Subcutaneous adipose tissue (tissue), 4 donors: ENCODE data around the gene RHOV. TPM values are rescaled to one million over a fixed set of nuclear protein-coding genes. Genes with fewer than 3 reads are reported as not detected.

ENCODE experiments used
- CTCF ChIP-seq: fragments of 450-650 bp; IDR thresholded peaks from one replicate; pipeline ENCODE4 v1.5.1; 2016; ENCODE audit warnings: low read depth, mild to moderate bottlenecking, control low read depth, antibody characterized with exemption, moderate library complexity
- total RNA-seq, 4 donors: library from RNA; depleted of rRNA; stranded (reverse); fragments of >200 nt; gene quantifications; one replicate each; pipeline ENCODE4 v1.1.0, GENCODE V29; 2016

RHOV gene
- total RNA-seq, 4 donors from 2014 or later, result not detected

GRCh38 chr15:40845036-40845435 lies 29.0 kb downstream of the RHOV start:
- no peak for TF ChIP-seq CTCF

- no peak for TF ChIP-seq CTCF
Measured at GRCh38 chr15:40844696-40845030, 29.4 kb downstream of the RHOV start.

GRCh38 chr15:40843885-40844695 lies 29.9 kb downstream of the RHOV start, which contains the start of gene SPINT1:
TSS of gene SPINT1 (plus strand) at chr15:40844048. CDS start at chr15:40844555, 507 bp downstream.
- TF ChIP-seq CTCF, result no peak

- TF ChIP-seq CTCF, result no peak
Measured at GRCh38 chr15:40843261-40843884, 30.7 kb downstream of the RHOV start.

GRCh38 chr15:40841741-40842140 lies 32.3 kb downstream of the RHOV start:
- TF ChIP-seq CTCF, result no peak

- no peak for TF ChIP-seq CTCF
Measured at GRCh38 chr15:40838756-40839155, 35.3 kb downstream of the RHOV start.

- no peak for TF ChIP-seq CTCF
Measured at GRCh38 chr15:40836020-40836419, 38.0 kb downstream of the RHOV start.
